ENCODE measurements around the gene BACH1.
"Not testable (repeated sequence)": the region's sequence is repeated elsewhere in the genome, so short reads cannot be mapped to it uniquely, and the experiment has no call there.

Gene BACH1

GRCh38 chr21:29298348-29299045 lies at the start of gene BACH1:
Gene BACH1, plus strand, starts transcription at chr21:29298922. Its CDS starts 22,359 bp downstream, at chr21:29321281.
- DNase-seq, result peak; percentile 76

- DNase-seq, result not testable (repeated sequence)
These were observed 49.4 kb upstream of the BACH1 start for GRCh38 chr21:29249289-29249688.

- DNase-seq, result no peak
These were observed 48.1 kb upstream of the BACH1 start for GRCh38 chr21:29250636-29251035.

- DNase-seq, result not testable (repeated sequence)
These were observed 44.9 kb upstream of the BACH1 start for GRCh38 chr21:29253861-29254260.

GRCh38 chr21:29254550-29254949 lies 44.2 kb upstream of the BACH1 start:
- no peak for DNase-seq

GRCh38 chr21:29256126-29256910 lies 42.4 kb upstream of the BACH1 start:
- peak; percentile 89 for DNase-seq

GRCh38 chr21:29257701-29258100 lies 41.0 kb upstream of the BACH1 start:
- no peak for DNase-seq

- DNase-seq, result no peak
These were observed 39.9 kb upstream of the BACH1 start for GRCh38 chr21:29258626-29259338.

- no peak for DNase-seq
These were observed 38.3 kb upstream of the BACH1 start for GRCh38 chr21:29260461-29260860.

- no peak for DNase-seq
These were observed 36.9 kb upstream of the BACH1 start for GRCh38 chr21:29261555-29262540.

- no peak for DNase-seq
These were observed 34.0 kb upstream of the BACH1 start for GRCh38 chr21:29264721-29265120.

- DNase-seq, result no peak
These were observed 32.8 kb upstream of the BACH1 start for GRCh38 chr21:29265690-29266479.

GRCh38 chr21:29267666-29268065 lies 31.1 kb upstream of the BACH1 start:
- no peak for DNase-seq

- DNase-seq, result no peak
These were observed 26.8 kb upstream of the BACH1 start for GRCh38 chr21:29271927-29272333.

GRCh38 chr21:29277442-29277841 lies 21.3 kb upstream of the BACH1 start:
- DNase-seq, result no peak

- no peak for DNase-seq
These were observed 19.2 kb upstream of the BACH1 start for GRCh38 chr21:29279558-29279957.

GRCh38 chr21:29281801-29282200 lies 16.9 kb upstream of the BACH1 start:
- not testable (repeated sequence) for DNase-seq

GRCh38 chr21:29287383-29287782 lies 11.3 kb upstream of the BACH1 start:
- no peak for DNase-seq

- DNase-seq, result no peak
These were observed 10.5 kb upstream of the BACH1 start for GRCh38 chr21:29288239-29288638.

GRCh38 chr21:29289317-29289716 lies 9.4 kb upstream of the BACH1 start:
- no peak for DNase-seq

GRCh38 chr21:29290240-29290639 lies 8.5 kb upstream of the BACH1 start:
- DNase-seq, result no peak

GRCh38 chr21:29293495-29293894 lies 5.2 kb upstream of the BACH1 start:
- DNase-seq, result no peak

All from NCI-H1092 (cell line).